Gastrocnemius medialis (tissue), 4 donors: ENCODE data around the gene CA12.

Experiments
- CTCF ChIP-seq, 5 experiments: fragments of 450-650 bp in 3 of 5; fragments of 200-600 bp in 2 of 5; sonication (generic) in 2 of 5; IDR thresholded peaks in 4 of 5; conservative IDR thresholded peaks in 1 of 5; 1 replicate in 4 of 5; 2 replicates in 1 of 5; pipeline ENCODE4 v1.5.1; 2016 to 2019; ENCODE audit warnings: antibody characterized with exemption in 5 of 5, mild to moderate bottlenecking in 3 of 5, moderate library complexity in 3 of 5
- POLR2A ChIP-seq, 2 donors: fragments of 450-650 bp; IDR thresholded peaks; one replicate each; pipeline ENCODE4 v1.6.1; 2017; ENCODE audit warnings: antibody characterized with exemption in 2 of 2, mild to moderate bottlenecking in 2 of 2, moderate library complexity in 2 of 2

- TF ChIP-seq CTCF (IDR thresholded peaks at IDR 0.05 in 4 of 5, conservative IDR thresholded peaks at IDR 0.05 in 1 of 5) = no peak
- no peak for TF ChIP-seq POLR2A (IDR thresholded peaks at IDR 0.05)
Measured at GRCh38 chr15:63294359-63294758, 87.3 kb downstream of the CA12 start.
